GM19043 (cell line): ENCODE results near the gene NRBF2.
A peak's percentile ranks its signal among the peaks of the same experiment; 100 is the strongest.

Source experiments
- ATAC-seq: cut with Tn5 transposase; IDR thresholded peaks from one replicate; pipeline ENCODE4 v1.9.1; 2021; ENCODE audit warnings: low read depth; ENCODE audit not compliant: unreplicated experiment

NRBF2 gene

DNA sequence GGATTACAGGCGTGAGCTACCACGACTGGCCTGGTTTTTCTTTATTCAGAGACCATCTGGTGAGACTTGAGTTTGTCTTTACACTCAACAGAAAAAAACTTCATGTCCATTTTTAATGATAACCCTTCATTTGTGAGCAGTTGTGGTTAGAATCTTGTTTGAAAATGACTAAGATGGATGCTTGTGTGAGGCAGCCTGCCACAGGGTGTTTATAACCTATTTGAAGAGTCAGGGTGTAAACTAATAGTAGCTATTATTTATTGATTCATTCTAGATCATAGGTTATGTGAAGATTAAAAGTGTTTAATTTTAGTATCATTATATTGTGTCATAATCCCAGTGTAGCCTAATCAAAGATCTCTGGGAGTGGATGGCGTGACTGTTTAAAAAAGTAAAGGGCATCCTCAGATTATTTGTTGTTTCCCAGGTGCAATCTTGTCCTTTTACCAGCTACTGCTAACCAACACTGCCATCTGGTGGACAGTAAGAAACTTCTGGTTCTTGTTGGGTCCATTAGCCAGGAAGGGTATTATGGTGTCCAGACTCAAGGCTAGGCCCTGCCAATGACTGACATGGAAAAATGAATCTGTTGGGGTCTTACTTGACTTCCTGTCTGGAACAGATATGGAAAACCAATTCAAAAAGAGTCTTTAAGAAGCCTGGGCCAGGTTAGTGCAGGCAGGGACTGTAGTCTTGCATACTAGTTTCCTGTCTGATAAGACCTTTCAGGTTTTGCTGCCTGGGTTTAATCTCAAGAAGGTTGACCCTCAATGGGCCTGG lies 24.9 kb downstream of the NRBF2 start:
- peak; percentile 70 for ATAC-seq

DNA sequence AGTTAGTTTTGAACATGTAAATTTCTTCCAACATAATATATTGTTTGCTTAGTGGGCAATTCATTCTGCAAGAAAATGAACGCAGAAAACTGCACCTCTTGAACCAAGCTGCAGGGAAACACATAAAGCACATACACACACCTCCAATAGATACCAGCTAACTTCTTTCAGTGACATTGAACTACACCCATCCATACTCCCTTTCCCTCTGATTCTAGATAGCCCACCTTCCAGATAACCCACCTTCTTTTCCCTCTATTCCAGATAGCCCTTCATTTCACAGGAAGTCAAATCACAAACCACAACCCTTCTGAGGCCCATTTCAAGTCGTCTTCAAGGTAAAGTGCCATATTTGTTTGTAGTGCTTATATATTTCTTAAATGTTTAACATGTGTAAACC lies 28.5 kb downstream of the NRBF2 start:
- ATAC-seq: no peak

DNA sequence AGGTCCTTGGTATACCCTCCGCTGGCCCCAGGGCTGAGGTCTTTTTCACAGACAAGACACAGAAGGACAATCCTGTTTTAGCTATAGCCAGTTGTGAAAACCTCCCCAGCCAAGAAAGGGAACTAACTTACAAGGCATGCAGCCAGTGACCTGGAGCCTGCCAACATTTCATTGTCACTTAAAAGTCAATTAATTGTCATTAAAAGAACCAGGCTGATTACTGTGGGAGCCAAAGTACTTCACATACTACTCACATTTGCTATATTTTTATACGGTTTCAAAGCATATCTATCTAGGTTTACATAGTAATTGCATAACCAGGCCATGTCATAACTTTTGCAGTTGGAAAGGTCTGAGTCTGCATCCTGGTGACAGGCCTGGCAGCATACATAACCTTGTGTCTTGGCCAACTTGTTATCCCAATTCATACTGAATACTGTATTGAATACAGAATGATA lies 31.1 kb downstream of the NRBF2 start:
- no peak for ATAC-seq

DNA sequence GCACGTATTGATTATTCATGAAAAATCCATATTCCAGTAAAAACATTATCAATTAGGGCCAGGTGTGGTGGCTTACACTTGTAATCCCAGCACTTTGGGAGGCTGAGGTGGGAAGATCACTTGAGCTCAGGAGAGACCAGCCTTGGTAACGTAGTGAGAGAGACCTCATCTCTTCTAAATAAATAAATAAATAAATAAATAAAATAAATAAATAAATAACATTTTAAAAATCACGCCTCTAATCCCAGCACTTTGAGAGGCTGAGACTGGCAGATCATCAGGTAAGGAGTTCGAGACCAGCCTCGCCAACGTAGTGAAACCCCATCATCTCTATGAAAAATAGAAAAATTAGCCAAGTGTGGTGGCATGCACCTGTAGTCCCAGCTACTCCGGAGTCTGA lies 32.1 kb downstream of the NRBF2 start:
- no peak for ATAC-seq

GRCh38 chr10:63166742-63167258 lies 33.7 kb downstream of the NRBF2 start:
- ATAC-seq: peak; percentile 55

- ATAC-seq: no peak
Measured at GRCh38 chr10:63168821-63169462, 35.8 kb downstream of the NRBF2 start.

GRCh38 chr10:63169624-63170023 lies 36.5 kb downstream of the NRBF2 start:
- ATAC-seq: no peak

- no peak for ATAC-seq
Measured at GRCh38 chr10:63171255-63171855, 38.2 kb downstream of the NRBF2 start.

DNA sequence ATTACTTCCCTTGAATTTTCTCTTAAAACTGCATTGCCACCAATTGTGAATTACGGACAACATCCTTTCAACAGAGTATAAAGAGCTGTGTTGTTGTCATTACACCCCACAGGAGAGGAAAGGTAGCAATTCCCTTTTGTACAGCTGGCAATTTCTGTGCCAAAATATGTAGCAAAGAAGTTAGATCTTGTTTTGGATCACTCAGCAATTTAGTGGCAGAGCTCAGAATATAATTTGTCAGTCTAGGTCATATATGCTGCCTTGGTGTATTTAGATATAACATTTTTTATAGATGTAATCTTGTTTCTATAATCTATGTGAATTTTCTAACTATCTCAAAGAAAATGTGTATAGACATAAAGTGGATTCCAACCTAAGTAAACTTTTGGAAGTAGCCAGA lies 38.8 kb downstream of the NRBF2 start:
- no peak for ATAC-seq

GRCh38 chr10:63173468-63174232 lies 40.5 kb downstream of the NRBF2 start:
- peak; percentile 98 for ATAC-seq

DNA sequence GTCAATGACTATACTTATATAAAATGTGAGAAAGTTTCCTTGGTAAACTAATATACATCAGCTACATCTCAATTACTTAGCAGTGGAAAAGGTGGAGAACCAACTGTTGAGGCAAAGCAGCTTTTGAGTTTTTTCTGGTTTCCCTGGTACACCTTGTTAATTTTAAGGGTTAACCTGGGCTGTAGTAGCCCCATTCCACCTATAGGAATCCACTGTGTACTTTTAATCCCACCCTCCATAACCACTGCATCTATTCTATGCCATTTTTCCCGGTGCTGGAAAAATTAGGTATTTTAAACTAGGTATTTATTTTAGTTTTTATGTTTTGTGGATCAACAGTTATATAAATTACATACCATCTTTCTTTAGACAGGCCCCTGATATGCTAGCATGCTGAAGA lies 42.4 kb downstream of the NRBF2 start:
- ATAC-seq: no peak

- no peak for ATAC-seq
Measured at GRCh38 chr10:63192826-63193225, 59.7 kb downstream of the NRBF2 start.

DNA sequence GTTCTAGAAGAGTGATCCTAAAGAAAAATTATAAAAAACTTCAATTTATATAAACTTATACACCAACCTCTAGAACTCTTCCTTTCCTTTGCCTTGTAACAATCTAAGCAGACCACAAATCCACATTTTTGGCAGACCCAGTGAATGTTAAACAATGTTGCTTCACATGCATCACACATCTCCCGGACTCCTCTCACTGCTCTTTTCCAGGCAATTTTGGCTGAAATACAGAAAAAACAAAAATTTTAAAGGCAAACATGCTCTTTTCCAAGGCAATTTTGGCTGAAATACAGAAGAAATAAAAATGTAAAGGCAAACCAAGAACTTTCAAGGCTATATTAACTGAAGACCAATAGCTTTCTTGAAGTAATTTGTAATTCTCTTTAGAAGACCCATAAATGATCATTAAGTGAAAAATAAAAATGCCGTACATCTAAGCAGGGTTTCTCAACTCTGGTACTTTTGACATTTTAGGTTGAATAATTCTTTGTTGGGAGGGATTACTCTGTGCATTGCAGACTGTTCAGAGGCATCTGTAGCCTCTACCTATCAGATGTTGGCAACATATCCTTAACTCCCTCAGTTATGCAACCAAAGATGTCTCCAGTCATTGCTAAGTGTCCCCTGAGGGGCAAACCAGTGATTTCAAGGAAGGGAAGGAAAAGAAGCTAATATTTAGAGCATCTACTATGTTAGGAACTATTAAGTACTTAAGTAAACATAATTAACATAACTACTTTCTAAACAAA lies 64.4 kb downstream of the NRBF2 start:
- no peak for ATAC-seq

GRCh38 chr10:63199716-63200115 lies 66.6 kb downstream of the NRBF2 start:
- ATAC-seq: no peak

DNA sequence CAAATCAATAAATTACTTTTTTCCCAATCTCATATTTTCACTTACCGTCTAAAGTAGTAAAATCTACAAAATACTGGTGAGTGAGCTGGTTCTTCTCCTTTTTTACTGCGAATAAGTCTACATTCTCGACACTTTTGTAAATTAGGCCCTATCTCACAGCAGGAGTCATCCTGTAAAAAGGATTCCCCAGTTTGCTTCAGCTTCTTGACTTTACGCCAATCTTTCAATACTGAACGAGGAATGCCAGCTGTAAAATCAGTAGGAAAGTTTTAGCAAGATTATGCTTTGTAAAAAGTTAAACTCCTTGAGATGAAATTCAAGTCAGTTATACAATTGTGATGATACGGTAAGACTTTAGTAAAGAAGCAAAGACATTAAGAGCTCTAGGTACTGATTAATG lies 67.3 kb downstream of the NRBF2 start:
- no peak for ATAC-seq

DNA sequence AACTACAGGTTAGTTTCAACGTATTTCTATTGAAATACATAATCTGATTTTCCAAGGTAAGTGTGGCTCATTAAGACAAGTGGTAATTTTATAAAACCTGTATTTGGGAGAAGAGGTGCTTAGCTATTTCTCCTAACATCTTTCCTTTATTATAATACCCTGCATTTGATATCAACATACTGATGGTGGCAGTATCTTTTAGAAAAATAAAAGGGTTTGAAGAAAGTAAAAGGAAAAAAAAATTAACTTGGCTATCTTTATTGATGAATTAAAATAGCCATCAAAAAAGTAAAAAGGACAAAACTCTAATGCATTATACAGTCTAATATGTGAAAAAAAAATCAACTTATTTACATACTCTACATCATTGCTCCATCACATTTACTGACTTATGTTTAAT lies 68.0 kb downstream of the NRBF2 start:
- no peak for ATAC-seq
